ENCODE results near the gene GSE1.

The GSE1 gene

DNA sequence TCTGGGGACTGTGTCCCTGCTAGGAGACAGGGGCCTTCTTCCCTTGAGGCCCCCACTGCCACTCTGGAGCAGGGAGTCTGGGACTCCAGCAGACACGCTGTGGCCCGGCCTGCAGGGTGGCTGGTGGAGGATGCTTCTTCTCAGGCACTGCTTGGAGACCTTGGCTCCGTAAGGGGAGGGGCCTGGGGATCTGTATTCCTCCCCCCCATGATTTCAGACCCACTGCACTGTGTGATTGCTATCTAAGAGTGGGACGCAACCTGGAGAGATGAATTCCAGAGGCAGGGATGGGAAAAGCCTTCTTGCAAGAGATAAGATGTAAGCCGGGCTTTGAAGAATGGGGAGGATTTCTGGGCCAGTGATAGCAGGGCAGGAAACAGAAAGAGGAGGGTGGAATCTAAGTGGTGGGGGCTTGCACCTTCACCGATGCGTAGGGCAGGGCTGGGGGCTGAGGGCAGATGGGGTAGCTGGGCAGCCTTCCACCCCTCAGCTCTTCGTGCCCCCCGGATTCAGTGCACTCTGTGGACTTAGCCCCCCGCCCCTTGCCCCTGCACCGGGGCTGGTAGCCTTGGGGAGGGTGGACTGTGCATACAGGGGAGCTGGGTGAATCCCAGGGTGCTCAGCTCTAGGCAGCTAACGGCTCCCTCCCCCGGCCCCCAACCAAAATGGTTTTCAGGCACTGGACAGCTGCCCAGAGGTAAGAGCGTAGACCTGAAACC is 5.2 kb upstream of the GSE1 start:
- DNase-seq: no peak

DNA sequence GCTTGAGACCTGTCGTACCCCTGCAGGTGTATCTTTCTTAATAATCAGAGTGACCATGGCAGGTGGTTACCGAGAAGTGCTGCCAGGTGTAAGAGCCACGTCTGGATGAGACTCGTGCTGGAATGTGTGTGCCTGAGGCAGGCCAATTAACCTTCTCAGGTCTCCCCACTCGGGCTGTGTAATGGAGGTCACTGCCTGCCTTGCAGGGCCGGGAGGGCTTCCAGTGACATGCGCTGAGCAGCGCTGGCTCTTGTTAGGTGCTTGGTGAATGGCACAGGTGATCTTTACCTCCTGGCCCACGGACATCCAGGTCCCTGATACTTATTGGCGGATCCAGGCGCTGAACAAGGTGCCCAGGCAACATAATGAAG is 4.6 kb upstream of the GSE1 start:
- no peak for DNase-seq

DNA sequence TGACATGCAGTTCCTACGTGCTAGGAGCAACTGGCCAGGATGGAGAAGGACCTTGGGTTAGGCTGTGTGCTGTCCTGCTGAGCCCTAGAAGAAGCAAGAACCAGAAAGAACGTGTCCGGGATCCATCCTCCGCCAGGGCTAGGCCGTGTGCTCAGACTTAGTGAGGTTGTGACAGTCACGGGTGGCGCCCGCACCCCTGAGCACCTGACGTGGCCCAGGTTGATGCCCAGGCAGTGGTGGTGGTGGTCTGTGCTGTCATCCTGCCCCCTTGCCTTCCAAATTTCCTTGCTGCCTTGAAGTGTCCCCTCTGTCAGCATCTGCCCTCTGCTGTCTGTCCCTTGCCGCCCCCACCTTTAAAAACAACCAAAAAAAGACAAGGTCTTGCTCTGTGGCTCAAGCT is 4.2 kb upstream of the GSE1 start:
- DNase-seq: no peak

DNA sequence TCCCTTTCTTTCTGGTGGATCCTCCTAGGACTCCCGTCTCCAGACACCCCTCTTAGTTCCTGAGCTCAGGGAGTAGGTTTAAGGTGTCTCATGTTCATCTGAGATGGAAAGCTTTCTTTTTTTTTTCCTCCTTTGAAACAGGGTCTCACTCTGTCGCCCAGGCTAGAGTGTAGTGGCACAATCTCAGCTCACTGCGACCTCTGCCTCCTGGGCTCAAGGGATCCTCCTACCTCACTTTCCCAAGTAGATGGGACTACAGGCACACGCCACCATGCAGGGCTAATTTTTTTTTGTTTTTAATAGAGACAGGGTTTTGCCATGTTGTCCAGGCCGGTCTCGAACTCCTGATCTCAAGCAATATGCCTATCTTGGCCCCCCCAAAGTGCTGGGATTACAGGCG is 3.6 kb upstream of the GSE1 start:
- DNase-seq: no peak

DNA sequence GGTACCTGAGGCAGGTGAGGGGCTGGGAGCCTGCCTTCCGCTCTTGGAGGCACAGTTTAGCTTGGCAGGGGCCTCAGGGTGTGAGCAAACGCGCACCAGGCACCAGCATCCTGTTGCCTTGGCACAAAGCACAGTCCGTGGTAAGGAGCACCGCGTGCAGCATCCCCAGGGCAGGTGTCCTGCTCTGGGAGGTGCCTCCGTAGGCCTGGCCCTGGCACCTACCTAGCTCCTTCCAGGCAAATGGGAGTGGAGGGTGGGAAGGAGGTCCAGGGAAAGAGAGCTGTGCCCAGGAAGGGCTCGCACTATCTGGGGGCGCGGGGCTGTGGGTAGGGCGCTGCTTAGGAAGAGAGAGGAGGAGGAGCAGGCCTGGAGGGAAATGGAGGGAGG is 3.1 kb upstream of the GSE1 start:
- no peak for DNase-seq

DNA sequence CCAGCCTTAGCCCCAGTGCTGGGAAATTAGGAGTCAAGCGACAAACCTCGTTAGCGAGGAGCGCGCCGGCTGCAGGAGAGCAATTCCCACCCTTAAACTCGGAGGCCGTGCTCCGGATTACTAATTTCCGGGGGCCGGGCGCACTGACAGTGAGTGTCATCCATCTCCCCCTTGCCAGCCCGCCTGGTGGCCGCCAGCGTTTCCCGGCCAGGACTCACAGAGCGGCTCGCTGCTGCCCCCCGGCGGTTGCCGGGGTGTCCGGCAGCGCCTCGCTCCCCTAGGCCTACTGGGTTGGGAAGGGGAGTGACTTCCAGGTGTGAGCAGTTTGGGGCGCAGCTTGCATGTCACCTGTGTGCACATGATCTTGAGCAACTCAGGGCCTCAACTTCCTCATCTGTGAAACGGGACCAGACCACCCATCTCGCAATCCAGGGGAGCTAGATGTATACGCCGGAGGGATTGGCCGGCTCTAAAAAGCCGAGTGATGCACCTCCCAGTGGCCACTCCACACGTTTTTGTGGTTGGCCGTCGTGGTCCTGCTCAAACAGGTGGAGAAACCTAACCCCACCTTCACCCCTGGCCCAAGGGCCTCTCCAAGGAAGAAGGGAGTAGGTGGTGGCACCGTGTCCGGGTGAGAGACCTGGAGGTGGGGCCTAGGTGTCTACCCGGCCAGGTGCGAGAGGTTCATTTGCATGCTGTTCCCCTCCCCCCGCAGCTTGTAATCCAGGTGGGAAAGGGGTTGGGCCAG is 2.5 kb upstream of the GSE1 start:
- DNase-seq: peak; percentile 95

DNA sequence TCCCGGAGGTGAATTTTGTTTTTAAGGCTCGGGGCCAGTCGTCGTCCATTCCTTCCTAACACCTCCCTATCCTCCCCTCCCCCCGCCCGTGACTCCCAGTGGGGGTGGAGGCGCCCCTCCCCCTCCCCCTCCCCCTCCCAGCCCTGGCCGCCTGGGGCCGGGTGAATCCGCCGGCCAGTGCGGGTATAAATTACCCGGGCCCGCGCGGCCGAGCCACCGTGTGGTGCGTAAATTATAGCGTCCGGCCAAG is 2.0 kb upstream of the GSE1 start:
- DNase-seq: peak; percentile 9

DNA sequence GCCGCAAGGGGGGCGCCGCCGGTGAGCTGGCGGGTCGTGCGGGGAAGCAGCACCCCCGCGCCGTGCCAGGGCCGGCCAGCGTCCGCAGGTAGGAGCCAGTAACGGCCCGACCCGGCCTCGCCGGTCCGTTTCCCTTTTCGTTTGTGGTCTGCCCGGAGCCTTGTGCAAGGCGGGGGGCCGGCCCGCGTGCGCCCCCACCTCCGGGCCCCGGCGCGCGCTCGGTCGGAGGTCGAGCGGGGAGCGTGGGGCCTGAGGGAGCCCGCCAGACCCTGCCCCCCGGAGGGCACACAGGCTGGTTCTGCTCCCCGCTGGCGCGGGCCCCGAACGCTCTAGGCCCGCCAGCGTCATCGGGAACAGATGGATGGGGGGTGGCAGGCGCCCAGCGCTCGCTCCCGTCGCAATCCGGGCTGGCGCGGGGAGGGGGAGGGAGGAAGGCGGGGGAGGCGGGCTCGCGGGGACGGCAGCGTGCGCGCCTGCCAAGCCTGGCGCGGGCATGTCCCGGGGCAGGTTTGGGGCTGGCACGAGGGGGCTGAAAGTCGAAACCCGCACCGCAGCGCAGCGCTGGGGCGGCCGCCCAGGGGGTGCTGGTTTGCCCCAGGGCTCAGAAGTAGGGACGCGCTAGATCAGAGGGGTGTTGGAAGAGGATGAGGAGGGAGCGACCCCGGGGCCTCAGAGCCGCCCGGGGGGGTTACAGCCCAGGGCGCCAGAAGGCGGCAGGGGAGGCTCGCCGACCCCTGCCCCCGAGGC is 1.5 kb upstream of the GSE1 start:
- peak; percentile 52 for DNase-seq

DNA sequence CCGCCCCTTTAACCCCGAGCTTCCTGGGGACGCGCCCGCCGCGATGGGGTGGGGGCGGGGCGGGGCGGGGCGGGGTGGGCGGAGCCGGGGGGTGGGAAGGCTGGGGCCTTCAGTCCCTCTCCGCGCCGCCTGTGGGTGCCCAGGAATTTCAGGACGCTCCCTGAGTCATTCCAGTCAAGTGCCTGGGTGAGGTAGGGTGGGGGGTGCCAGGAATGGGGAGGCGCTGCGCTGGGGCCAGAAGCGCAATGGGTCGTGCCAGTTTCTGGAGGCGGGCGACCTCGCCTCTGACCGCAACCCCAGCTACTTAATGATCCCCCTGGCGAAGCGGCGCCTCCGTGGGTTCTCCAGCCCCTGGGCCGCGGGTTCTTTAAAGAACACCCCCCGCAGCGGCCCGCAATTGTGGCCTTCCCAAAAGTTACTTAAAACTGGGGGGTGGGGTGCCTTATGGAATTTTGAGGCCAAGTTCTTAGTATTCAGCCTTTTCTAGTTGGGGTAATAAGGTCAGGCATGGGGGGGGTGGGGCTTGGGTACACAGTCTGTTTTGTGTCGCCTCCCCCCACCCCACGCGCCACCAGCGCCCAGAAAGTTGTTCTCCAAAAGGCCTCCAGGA is 826 bp upstream of the GSE1 start:
- peak; percentile 39 for DNase-seq

DNA sequence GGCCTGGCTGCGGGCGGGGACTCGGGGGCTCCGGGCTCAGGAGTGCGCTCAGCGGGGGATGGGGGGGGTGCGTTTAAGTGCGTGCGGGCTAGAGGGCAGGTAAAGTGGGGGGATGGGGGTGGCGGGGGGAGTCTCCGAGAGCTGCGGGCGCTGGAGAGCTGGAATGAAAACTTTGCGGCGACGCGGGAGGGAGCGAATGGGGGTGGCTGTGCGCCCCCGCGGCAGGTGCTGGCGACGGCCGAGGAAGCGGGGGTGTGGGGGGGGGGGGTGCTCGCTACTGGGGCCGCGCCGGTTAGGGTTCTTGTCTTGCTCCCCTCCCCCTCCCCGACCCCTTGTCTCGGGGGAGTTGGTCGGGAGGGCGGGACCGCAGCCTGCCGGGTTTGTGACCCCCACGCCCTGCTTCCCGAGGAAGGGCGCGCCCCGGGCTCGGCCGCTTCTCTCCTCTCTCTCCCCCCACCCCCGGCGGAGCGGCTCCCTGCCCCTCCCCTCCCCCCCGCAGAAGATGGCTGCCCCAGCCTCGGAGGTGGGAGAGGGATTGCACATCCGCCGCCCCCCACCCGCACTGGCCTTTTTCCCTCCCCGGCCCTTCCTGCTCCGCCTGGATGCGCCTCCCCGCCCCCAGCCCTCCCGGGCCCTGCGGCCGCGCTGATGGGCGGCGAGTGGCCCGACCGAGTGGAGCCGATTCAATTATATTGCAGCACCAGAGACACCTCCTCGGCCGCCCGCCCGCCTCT is 649 bp downstream of the GSE1 start:
- DNase-seq: peak; percentile 27

DNA sequence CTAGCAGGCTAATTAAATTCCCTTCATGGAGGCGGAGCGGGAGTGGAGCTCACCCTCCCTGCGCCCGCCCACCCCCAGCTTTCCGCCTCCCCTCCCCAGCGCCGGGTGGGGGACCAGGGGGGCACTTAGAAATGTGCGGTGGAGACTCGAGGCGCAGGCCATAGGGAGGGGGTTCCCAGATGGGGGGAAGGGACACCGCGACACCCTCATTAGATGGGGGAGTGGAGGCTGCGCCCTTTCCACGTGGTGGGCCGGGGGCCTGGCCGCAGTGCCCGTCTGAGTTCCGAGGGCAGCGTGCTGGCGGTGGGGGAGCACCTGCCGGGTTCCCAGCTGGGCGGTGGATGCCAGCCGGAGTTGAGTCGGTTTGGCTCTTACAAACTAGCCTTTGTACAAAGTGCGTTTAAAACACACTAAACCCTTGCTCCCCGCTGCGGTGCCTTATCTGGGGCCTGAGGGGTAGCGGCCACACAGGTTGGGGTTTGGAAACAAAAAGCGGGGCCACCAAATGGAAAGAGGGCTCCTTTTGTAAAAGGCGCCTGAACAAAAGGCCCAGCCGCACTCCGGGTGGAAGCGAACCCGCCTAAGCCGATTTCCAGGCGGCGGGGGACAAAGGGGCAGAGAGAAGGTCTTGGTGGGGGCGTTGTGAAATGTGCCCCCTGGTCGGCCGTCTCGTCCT is 1.4 kb downstream of the GSE1 start:
- no peak for DNase-seq

DNA sequence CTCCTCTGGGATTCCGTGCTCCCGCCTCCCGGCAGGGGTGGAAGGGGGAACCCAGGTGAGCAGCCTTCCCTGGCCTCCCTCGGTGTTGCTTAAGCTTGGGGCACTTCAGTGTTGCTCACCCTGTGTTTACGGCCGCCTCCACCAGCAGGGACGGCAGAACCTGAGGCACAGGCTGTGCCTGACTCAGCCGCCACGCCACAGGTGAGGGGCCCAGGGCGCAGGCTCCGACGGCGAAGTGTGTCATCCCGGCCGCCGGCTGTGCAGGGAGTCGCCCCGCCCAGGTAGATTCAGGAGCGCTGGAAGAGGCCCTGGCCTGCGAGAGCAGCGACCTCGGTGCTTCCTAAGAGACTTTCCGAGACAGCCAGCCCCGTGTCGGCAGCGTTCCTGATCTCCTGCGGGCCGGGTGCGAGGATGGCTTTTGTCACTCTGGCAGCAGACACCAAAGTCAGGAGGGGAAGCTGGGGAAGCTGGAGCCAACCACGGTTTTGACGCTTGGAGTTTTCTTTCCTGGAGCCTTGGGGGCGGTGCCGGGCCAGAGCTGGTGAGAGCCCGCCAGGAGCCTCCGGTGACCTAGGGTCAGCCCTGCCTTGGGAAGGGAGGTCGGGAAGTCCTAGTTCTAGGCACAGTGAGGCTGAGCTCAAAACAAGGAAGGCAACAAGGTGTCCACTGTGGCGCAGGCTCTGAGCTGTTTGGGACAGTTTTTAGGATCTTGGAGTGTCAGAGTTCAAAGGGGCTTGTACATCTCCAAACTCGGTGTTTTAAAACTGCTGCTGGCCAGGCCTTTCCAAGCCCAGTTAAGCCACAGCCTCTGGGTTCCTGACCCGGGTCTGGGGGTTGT is 2.1 kb downstream of the GSE1 start:
- DNase-seq: peak; percentile 73

DNA sequence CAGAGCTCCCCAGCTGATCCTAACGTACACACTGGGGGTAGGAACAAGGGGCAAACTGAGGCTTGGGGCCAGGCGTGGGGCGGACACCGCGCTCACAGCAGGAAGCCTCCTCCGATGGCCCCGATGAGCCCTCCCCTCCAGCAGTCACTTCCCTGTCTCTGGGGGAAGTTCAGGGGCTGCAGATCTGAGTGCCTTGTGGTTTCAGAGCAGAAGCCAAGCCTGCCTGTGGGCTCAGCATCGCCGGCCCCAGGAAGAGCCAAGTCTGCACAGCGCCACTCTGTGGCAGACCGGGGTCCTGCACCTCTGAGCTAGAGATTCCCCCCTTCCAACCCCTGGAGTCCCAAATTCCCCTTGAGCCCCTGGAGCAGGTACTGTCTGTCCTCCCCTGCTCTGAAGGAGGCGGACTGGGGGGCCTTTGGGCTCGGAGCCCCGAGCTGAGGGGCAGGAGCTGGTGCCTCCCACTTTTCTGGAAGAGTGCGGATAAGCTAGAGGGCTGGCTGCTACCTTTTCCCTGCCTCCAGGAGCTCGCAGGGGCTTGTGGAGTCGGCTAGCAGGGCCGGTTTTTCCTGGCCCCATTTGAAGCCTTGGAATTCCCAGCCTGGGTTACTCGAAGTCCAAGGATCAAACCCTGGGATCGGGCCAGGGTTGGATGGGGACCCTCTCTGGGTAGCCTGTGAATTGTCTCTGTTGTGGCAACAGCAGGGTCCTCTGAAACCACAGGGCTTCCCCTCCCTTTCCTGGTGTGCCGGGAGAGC is 2.9 kb downstream of the GSE1 start:
- peak; percentile 83 for DNase-seq

DNA sequence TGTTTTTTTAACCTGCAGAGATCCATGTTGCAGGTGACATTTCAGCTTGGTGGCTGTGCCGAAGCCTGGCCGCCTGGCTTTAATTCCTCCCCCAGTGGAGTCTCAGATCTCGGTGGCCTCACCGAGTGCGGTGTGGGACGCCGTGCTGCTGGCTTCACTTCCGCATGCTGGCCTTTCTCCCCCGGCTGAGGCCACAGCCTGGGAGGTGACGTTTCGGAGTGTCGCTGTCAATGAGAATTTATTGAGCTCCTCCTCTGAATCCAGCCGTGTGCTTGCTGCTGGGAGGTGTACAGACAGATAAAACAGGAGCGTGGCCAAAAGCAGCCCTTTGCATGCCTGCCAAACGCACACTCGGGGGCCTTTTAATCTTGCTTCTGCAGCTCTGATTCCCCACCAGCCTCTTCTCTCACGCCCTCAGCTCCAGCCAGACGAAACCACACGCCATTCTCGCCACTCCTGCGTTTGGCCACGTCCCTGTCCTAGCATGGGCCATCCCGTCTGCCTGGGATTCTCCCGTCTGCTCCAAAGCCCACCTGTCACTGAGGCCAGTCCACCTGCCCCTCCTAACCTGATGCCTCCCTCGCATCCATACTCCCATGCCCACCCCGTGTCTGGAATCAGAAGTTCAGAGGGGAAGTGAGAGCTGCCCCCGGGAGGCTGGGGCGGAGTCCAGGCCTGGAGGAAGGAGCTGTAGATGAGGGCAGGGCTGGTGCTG is 3.6 kb downstream of the GSE1 start:
- DNase-seq: peak; percentile 26

DNA sequence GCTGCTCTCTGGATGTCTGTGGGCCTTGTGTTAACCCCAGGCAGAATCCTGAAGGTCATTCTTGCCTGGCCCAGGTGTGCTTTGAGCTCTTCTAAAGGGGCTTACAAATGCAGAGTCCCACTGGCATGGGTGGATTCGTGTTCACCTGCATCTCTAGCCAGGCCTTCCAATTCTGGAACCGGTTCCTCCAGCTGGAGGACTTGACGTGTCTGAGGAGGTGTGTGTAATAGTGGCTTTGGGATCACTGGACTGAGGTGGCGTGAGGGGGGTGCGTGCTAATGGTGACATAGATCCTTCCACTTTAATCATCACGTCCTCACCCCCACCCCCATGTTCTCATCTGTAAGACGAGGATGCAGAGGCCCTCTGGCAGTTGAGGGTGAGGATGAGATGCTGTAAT is 4.8 kb downstream of the GSE1 start:
- DNase-seq: no peak

DNA sequence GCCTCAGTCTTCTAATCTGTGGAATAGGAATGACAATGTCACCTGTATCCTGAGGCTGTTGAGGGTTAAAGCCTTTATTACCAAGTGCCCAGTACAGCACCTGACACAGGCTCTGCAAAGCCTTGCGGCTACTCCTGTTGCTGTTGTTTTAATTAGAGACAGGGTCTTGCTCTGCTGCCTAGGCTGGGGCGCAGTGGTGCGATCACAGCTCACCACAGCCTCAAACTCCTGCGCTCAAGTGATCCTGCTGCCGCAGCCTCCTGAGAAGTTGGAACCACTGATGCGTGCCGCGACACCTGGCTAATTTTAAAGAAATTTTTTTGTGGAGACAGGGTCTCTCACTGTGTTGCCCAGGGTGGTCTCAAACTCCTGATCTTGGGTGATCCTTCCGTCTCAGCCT is 5.4 kb downstream of the GSE1 start:
- DNase-seq: no peak

DNA sequence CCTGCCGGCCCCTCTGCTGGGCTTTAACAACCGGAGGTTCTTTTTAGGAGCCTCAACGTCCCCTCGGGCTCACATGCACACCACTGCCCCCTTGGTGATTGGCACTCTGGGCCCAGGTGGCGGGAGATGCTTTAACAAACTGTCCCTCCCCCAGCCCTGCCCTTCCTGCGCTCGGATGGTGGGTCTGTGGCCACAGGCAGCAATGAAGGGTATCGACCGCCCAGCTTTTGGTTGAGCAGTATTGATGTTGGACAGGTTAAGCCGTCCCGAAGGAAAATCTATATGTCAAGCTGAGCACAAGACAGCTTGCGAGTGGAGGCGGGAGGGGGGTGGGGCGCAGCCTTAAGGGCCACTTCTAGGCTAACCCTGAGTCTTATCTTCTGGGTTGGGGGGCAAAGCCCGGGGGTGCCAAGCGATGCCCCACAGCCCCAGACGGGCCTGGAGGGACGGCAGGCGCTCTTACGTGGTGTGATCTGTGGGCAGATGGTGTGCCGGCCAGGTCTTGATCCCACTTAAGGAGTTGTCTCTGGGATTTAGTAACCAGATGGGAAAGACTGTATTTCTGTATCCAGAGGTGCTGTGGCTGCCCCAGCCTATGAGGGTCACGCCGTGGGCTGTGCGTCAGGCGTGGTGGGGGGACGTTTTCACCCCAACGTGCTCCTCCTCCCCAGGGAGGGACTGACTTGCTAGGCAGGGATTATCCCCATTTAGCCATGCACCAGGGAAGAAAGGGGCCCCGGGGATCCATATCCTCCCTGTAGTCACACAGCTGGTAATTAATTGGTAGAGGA is 6.2 kb downstream of the GSE1 start:
- DNase-seq: no peak

DNA sequence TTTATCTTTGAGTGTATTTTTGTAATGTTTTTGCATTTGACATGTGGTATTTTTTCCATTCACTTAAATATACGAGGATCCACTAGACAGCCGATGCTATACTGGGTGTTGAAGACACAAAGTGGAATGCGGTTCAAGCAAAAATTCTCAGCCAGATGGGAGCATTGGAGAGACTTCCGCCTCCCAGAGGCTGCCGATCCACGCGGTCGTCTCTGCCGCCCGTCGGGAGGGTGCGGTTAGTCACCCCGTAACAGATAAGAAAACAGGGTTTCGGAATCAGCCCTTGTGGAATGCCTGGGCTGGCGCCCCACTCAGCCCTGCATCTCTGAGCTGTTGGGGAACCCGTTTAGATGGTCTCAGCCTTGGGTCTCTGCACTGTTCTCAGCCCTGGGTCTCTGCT is 7.3 kb downstream of the GSE1 start:
- no peak for DNase-seq

DNA sequence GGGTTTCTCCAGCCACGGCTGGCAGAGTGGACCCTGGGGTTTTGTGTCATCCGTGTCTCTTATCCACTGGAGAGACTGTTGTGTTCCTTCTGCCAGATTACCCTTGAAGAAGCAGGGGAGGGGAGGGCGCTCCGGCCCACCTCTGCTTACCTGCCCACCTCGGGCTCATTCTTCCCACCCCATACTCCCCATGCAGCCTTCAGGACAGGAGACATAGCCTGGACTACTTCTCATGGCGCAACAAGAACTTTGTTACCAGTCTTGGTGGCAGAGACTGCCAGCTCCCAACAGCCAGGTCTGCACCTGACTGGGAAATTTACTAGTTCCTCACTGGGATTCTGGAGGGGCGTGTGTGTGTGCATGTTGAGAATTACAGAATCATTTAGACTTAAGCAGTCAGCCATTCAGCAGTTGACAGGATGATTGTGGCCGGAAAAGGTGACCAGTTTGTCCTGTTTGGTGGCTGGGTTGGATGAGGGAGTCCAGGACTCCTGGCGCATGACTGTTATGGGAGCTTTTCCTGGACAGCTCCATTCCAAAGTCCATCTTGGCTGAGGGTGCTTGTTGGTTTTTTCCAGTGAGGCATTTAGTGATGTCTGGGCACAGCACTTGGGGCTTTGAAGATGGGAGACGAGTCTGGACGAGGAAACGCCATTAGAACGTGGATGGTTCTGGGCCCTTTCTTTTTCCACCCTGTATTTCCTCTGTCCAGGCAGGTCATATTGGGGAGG is 8.7 kb downstream of the GSE1 start:
- no peak for DNase-seq
